HG02678 (cell line): Measurements from ENCODE around the gene PCDHB11.
"Not testable (repeated sequence)": the region's sequence is repeated elsewhere in the genome, so short reads cannot be mapped to it uniquely, and the experiment has no call there.

Source experiments
- ATAC-seq: cut with Tn5 transposase; IDR thresholded peaks from one replicate; pipeline ENCODE4 v1.9.1; 2021; ENCODE audit warnings: mild to moderate bottlenecking, moderate library complexity; ENCODE audit not compliant: unreplicated experiment

PCDHB11 gene

GRCh38 chr5:141184117-141184855, 15.1 kb upstream of the PCDHB11 start:
- ATAC-seq: not testable (repeated sequence)

- no peak for ATAC-seq
These were observed 12.4 kb upstream of the PCDHB11 start, which contains the start of gene PCDHB9 for GRCh38 chr5:141186897-141187512. TSS of gene PCDHB9 (plus strand) at chr5:141187161. CDS start at chr5:141187319, 158 bp downstream.

- ATAC-seq: not testable (repeated sequence)
These were observed 10.7 kb upstream of the PCDHB11 start for GRCh38 chr5:141188682-141189081.

GRCh38 chr5:141189131-141189530, 10.3 kb upstream of the PCDHB11 start:
- ATAC-seq: not testable (repeated sequence)

GRCh38 chr5:141192110-141192725, 7.2 kb upstream of the PCDHB11 start, which contains the start of gene PCDHB10:
TSS of gene PCDHB10 (plus strand) at chr5:141192353. CDS start at chr5:141192553, 200 bp downstream.
- no peak for ATAC-seq

GRCh38 chr5:141194332-141194731, 5.1 kb upstream of the PCDHB11 start:
- ATAC-seq: not testable (repeated sequence)

GRCh38 chr5:141196363-141196762, 3.1 kb upstream of the PCDHB11 start:
- no peak for ATAC-seq

- not testable (repeated sequence) for ATAC-seq
These were observed 1.7 kb downstream of the PCDHB11 start for GRCh38 chr5:141201126-141201525.

GRCh38 chr5:141201646-141202045, 2.2 kb downstream of the PCDHB11 start:
- not testable (repeated sequence) for ATAC-seq

GRCh38 chr5:141208478-141208877, 9.1 kb downstream of the PCDHB11 start, which contains the start of gene PCDHB12:
TSS of gene PCDHB12 (plus strand) at chr5:141208719. CDS start at chr5:141208908, 189 bp downstream.
- ATAC-seq: no peak

GRCh38 chr5:141210281-141210680, 10.9 kb downstream of the PCDHB11 start:
- ATAC-seq: not testable (repeated sequence)

- ATAC-seq: not testable (repeated sequence)
These were observed 11.4 kb downstream of the PCDHB11 start for GRCh38 chr5:141210849-141211248.

GRCh38 chr5:141213656-141214339, 14.4 kb downstream of the PCDHB11 start, which contains the start of gene PCDHB13:
TSS of gene PCDHB13 (plus strand) at chr5:141213919. CDS start at chr5:141214124, 205 bp downstream.
- ATAC-seq: not testable (repeated sequence)

GRCh38 chr5:141214583-141214982, 15.2 kb downstream of the PCDHB11 start:
- not testable (repeated sequence) for ATAC-seq

GRCh38 chr5:141215504-141215903, 16.1 kb downstream of the PCDHB11 start:
- ATAC-seq: not testable (repeated sequence)

- ATAC-seq: not testable (repeated sequence)
These were observed 16.6 kb downstream of the PCDHB11 start for GRCh38 chr5:141216035-141216434.

GRCh38 chr5:141223112-141223783, 23.8 kb downstream of the PCDHB11 start, which contains the start of gene PCDHB14:
TSS of gene PCDHB14 (plus strand) at chr5:141223343. CDS start at chr5:141223506, 163 bp downstream.
- ATAC-seq: no peak

GRCh38 chr5:141224844-141225243, 25.4 kb downstream of the PCDHB11 start:
- not testable (repeated sequence) for ATAC-seq

- not testable (repeated sequence) for ATAC-seq
These were observed 26.0 kb downstream of the PCDHB11 start for GRCh38 chr5:141225421-141225820.

- ATAC-seq: no peak
These were observed 34.8 kb downstream of the PCDHB11 start for GRCh38 chr5:141234109-141234667.
